DND-41 (cell line): ENCODE data around the gene LILRB1.

ENCODE experiments used
- ATAC-seq: fragments of 200-7000 bp; cut with Tn5 transposase; 3 replicates; pipeline ENCODE4 v1.9.1; 2021; ENCODE audit warnings: low read depth; ENCODE audit not compliant: insufficient read depth
- DNase-seq: peaks from one replicate; pipeline ENCODE4 v3.0.0-alpha.2; 2020
- H2AFZ ChIP-seq: 2 replicates; pipeline ENCODE4 v1.6.0; 2012; ENCODE audit warnings: low read depth, low read length
- H3K27ac ChIP-seq: 2 replicates; pipeline ENCODE4 v1.5.1; 2012; ENCODE audit warnings: low read length, inconsistent platforms
- H3K27me3 ChIP-seq: fragments of 200-600 bp; sonication (generic); 2 replicates; pipeline ENCODE4 v1.6.0; 2012; ENCODE audit warnings: low read length, mild to moderate bottlenecking, inconsistent platforms; ENCODE audit not compliant: insufficient read depth, poor library complexity
- H3K36me3 ChIP-seq: 2 replicates; pipeline ENCODE4 v1.5.1; 2012; ENCODE audit warnings: low read length, inconsistent platforms; ENCODE audit not compliant: insufficient read depth
- H3K4me1 ChIP-seq: 2 replicates; pipeline ENCODE4 v1.5.1; 2012; ENCODE audit warnings: mild to moderate bottlenecking, low read length; ENCODE audit not compliant: insufficient read depth
- H3K4me2 ChIP-seq: 2 replicates; pipeline ENCODE4 v1.6.0; 2012; ENCODE audit warnings: mild to moderate bottlenecking, moderate library complexity, low read length, inconsistent platforms; ENCODE audit not compliant: insufficient read depth
- H3K4me3 ChIP-seq, 2 experiments: fragments of 200-600 bp in 1 of 2; shearing (Covaris generic) in 1 of 2; 2 replicates each; pipeline ENCODE4 v1.5.1; 2012 to 2016; ENCODE audit warnings: inconsistent platforms in 2 of 2, low read length in 2 of 2, mild to moderate bottlenecking in 2 of 2, low read depth in 1 of 2, moderate library complexity in 1 of 2
- H3K79me2 ChIP-seq: 2 replicates; pipeline ENCODE4 v1.6.0; 2012; ENCODE audit warnings: low read length, inconsistent platforms; ENCODE audit not compliant: insufficient read depth
- H3K9ac ChIP-seq: 2 replicates; pipeline ENCODE4 v1.6.0; 2012; ENCODE audit warnings: low read depth, mild to moderate bottlenecking, inconsistent platforms, low read length, moderate library complexity
- H3K9me3 ChIP-seq: 2 replicates; pipeline ENCODE4 v1.5.1; 2012; ENCODE audit warnings: low read length, moderate library complexity, mild to moderate bottlenecking, inconsistent platforms; ENCODE audit not compliant: insufficient read depth, severe bottlenecking
- H4K20me1 ChIP-seq: 2 replicates; pipeline ENCODE4 v1.6.0; 2012; ENCODE audit warnings: low read length; ENCODE audit not compliant: insufficient read depth
- CTCF ChIP-seq: IDR thresholded peaks from 2 replicates; pipeline ENCODE4 v1.5.1; 2012; ENCODE audit warnings: borderline replicate concordance, low read length, moderate library complexity, mild to moderate bottlenecking; ENCODE audit not compliant: poor library complexity, severe bottlenecking; ENCODE audit errors: extremely low read depth
- EZH2 ChIP-seq: IDR thresholded peaks from 3 replicates; pipeline ENCODE4 v1.6.1; 2012; ENCODE audit warnings: borderline replicate concordance, low read depth, mild to moderate bottlenecking, moderate library complexity, low read length, inconsistent platforms; ENCODE audit not compliant: severe bottlenecking

LILRB1 gene

GRCh38 chr19:54670576-54671357 lies 40.5 kb downstream of the LILRB1 start:
- H3K4me1 ChIP-seq: no peaks in the 10 kb centered on the region
- H3K9ac ChIP-seq: no peak overlapping the region
- H3K27me3 ChIP-seq: no peaks in the 10 kb centered on the region
- H3K27ac ChIP-seq: no peak overlapping the region
- ATAC-seq (no peak), DNase-seq (no peak)
- no peak for TF ChIP-seq CTCF
- TF ChIP-seq EZH2: no peak
- H3K36me3 ChIP-seq: no peaks in the 10 kb centered on the region
- H3K9me3 ChIP-seq: peaks cover 2% of the 10 kb centered on the region
- H3K4me3 ChIP-seq: no peak overlapping the region
- no peak overlapping the region for H2AFZ ChIP-seq
- no peak overlapping the region for H3K4me2 ChIP-seq
- H3K79me2 ChIP-seq: no peaks in the 10 kb centered on the region
- no peaks in the 10 kb centered on the region; the same call in 1 of the 2 replicates for H4K20me1 ChIP-seq

- no peak for TF ChIP-seq CTCF
- TF ChIP-seq EZH2: no peak
- Histone ChIP-seq H2AFZ (no peak overlapping the region), H3K79me2 (no peaks in the 10 kb centered on the region), H3K4me3 (no peak overlapping the region), H3K27me3 (no peaks in the 10 kb centered on the region), H4K20me1 (no peaks in the 10 kb centered on the region; the same call in 1 of the 2 replicates), H3K4me2 (no peak overlapping the region), H3K9ac (no peak overlapping the region), H3K27ac (no peak overlapping the region), H3K36me3 (no peaks in the 10 kb centered on the region), H3K4me1 (no peaks in the 10 kb centered on the region), H3K9me3 (peaks cover 2% of the 10 kb centered on the region)
- ATAC-seq (no peak), DNase-seq (no peak)
Measured at GRCh38 chr19:54673222-54673621, 42.9 kb downstream of the LILRB1 start.

- no peaks in the 10 kb centered on the region for H3K27me3 ChIP-seq
- H3K4me3 ChIP-seq: no peak overlapping the region
- DNase-seq: peak; percentile 24
- H4K20me1 ChIP-seq: no peaks in the 10 kb centered on the region; the same call in 1 of the 2 replicates
- no peak overlapping the region for H2AFZ ChIP-seq
- H3K9ac ChIP-seq: no peak overlapping the region
- no peak overlapping the region for H3K4me2 ChIP-seq
- H3K27ac ChIP-seq: no peak overlapping the region
- no peaks in the 10 kb centered on the region for H3K36me3 ChIP-seq
- H3K79me2 ChIP-seq: no peaks in the 10 kb centered on the region
- H3K4me1 ChIP-seq: no peaks in the 10 kb centered on the region
- H3K9me3 ChIP-seq: no peaks in the 10 kb centered on the region
- ATAC-seq: peak; percentile 47; the same call in 1 of the 3 replicates
- TF ChIP-seq CTCF (peak; percentile 77), EZH2 (no peak)
Measured at GRCh38 chr19:54674021-54674617, 43.8 kb downstream of the LILRB1 start.
